Caco-2 (cell line): Measurements from ENCODE around the gene ELP2. TPM values are rescaled to one million over a fixed set of nuclear protein-coding genes. Genes with fewer than 3 reads are reported as not detected.

Source experiments
- BruUV-seq: library from RNA; stranded (reverse); fragments of 400-500 nt; replicated peaks from 2 replicates; lab custom pipeline; 2021; lab: Mats Ljungman, UMichigan
- CTCF ChIA-PET: fragments of 300-600 bp; sonication (Branson Sonifier 250); formaldehyde crosslinking; loops from one replicate; lab custom pipeline; 2022; ENCODE audit warnings: antibody characterized with exemption; lab: Charles Lee
- POLR2A ChIA-PET: fragments of 300-600 bp; sonication (Branson Sonifier 250); formaldehyde crosslinking; loops from one replicate; lab custom pipeline; 2022; ENCODE audit warnings: antibody characterized with exemption; lab: Charles Lee
- DNase-seq, 2 experiments: peaks; one replicate each; pipeline versions ENCODE4 v3.0.0 to v3.0.0-alpha.2; 2020 to 2022
- H3K27me3 ChIP-seq: replicated peaks from 2 replicates; pipeline ENCODE4 v1.6.0; 2011; ENCODE audit warnings: low read length; ENCODE audit not compliant: control insufficient read depth, insufficient read depth
- H3K36me3 ChIP-seq: 2 replicates; pipeline ENCODE4 v1.5.1; 2011; ENCODE audit warnings: low read length; ENCODE audit not compliant: control insufficient read depth, insufficient read depth
- H3K4me1 ChIP-seq: fragments of 250-450 bp; sonication (Bioruptor Pico); 2 replicates; pipeline ENCODE4 v1.5.1; 2020; ENCODE audit warnings: mild to moderate bottlenecking
- H3K4me3 ChIP-seq: 2 replicates; pipeline ENCODE4 v1.5.1; 2011; ENCODE audit warnings: low read depth, mild to moderate bottlenecking, control low read depth, low read length
- H3K9me3 ChIP-seq: fragments of 250-450 bp; sonication (Bioruptor Pico); 2 replicates; pipeline ENCODE4 v1.5.1; 2020; ENCODE audit warnings: mild to moderate bottlenecking, moderate library complexity
- H3K27ac Mint-ChIP-seq: one replicate; pipeline ENCODE4 v1.8.0; 2022; ENCODE audit warnings: mixed read lengths; ENCODE audit not compliant: unreplicated experiment
- H3K27me3 Mint-ChIP-seq: one replicate; pipeline ENCODE4 v1.8.0; 2022; ENCODE audit warnings: mixed read lengths; ENCODE audit not compliant: insufficient read depth, unreplicated experiment
- H3K36me3 Mint-ChIP-seq: one replicate; pipeline ENCODE4 v1.8.0; 2022; ENCODE audit warnings: mild to moderate bottlenecking, mixed read lengths; ENCODE audit not compliant: insufficient read depth, unreplicated experiment
- H3K4me1 Mint-ChIP-seq: one replicate; pipeline ENCODE4 v1.8.0; 2022; ENCODE audit warnings: low read depth, mixed read lengths; ENCODE audit not compliant: unreplicated experiment
- H3K4me3 Mint-ChIP-seq: one replicate; pipeline ENCODE4 v1.8.0; 2022; ENCODE audit warnings: mild to moderate bottlenecking, moderate library complexity, mixed read lengths; ENCODE audit not compliant: unreplicated experiment
- H3K9me3 Mint-ChIP-seq: one replicate; pipeline ENCODE4 v1.8.0; 2022; ENCODE audit warnings: mixed read lengths; ENCODE audit not compliant: unreplicated experiment
- intact Hi-C: fragments of 100-400 bp; cut with micrococcal nuclease; formaldehyde crosslinking; loops from one replicate; pipeline ENCODE4 v1.10.0; 2022; ENCODE audit not compliant: unreplicated experiment
- total RNA-seq: library from RNA; stranded (reverse); gene quantifications from 2 replicates; pipeline ENCODE4 v1.2.3, GENCODE V29; 2022
- TF ChIP-seq, protein P1 (sequence below), 2 experiments: fragments of 200-600 bp in 1 of 2; IDR thresholded peaks; 1 replicate in 1 of 2; 2 replicates in 1 of 2; pipeline versions ENCODE4 v1.5.1 to v1.8.0; 2011 to 2022; ENCODE audit warnings: antibody characterized with exemption in 1 of 2, control low read depth in 1 of 2, inconsistent platforms in 1 of 2, low read depth in 1 of 2, low read length in 1 of 2, mild to moderate bottlenecking in 1 of 2, moderate library complexity in 1 of 2; ENCODE audit not compliant: insufficient read depth in 1 of 2, severe bottlenecking in 1 of 2, unreplicated experiment in 1 of 2

ELP2 gene
- total RNA-seq, 1 experiment from 2014 or later, result 45.9 TPM

DNA sequence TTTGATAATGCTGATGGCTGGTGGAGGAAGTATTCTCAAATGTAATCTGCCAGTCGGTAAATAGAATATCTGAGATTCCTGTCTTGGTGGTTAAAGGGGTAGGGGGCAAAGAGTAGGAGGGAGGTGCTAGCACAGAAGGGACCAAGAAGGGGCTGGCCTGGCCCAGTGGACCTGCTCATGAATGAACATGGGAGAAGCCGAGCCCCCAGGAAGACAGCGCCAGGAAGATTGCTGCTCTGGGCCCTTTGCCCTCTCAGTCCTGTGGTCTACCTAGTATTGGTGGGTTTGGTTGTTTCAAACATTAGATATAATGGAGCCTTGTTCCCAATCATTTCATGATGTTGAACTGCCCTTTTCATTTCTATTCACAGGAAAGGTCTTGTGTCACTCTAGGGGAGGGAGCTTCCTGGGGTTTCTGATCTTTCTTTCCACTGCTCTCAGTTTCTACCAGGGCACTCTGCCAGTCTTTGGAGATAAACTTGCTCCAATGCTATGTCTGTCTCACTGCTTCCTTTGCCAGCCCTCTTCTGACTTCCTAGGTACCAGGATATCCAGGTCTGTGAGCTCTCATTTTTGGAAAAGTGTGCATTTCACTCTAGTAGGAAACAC, 52.3 kb downstream of the ELP2 start:
- peaks cover 6% of the 10 kb centered on the region for H3K4me1 Mint-ChIP-seq
- CTCF ChIA-PET, result no interaction called here
- POLR2A ChIA-PET, result no interaction called here
- Histone ChIP-seq H3K4me3 (no peak overlapping the region), H3K27me3 (no peaks in the 10 kb centered on the region), H3K4me1 (no peaks in the 10 kb centered on the region), H3K36me3 (no peaks in the 10 kb centered on the region), H3K9me3 (no peaks in the 10 kb centered on the region)
- H3K9me3 Mint-ChIP-seq, result no peaks in the 10 kb centered on the region
- intact Hi-C loops, result no loop called here
- no peak for DNase-seq
- no peaks in the 10 kb centered on the region for H3K27me3 Mint-ChIP-seq
- peaks cover 6% of the 10 kb centered on the region for H3K36me3 Mint-ChIP-seq
- TF ChIP-seq, protein P1, sequence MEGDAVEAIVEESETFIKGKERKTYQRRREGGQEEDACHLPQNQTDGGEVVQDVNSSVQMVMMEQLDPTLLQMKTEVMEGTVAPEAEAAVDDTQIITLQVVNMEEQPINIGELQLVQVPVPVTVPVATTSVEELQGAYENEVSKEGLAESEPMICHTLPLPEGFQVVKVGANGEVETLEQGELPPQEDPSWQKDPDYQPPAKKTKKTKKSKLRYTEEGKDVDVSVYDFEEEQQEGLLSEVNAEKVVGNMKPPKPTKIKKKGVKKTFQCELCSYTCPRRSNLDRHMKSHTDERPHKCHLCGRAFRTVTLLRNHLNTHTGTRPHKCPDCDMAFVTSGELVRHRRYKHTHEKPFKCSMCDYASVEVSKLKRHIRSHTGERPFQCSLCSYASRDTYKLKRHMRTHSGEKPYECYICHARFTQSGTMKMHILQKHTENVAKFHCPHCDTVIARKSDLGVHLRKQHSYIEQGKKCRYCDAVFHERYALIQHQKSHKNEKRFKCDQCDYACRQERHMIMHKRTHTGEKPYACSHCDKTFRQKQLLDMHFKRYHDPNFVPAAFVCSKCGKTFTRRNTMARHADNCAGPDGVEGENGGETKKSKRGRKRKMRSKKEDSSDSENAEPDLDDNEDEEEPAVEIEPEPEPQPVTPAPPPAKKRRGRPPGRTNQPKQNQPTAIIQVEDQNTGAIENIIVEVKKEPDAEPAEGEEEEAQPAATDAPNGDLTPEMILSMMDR (IDR thresholded peaks at IDR 0.05; ENCODE audit: insufficient read depth in 1 of 2, low read depth in 1 of 2, low read length in 1 of 2, severe bottlenecking in 1 of 2, unreplicated experiment in 1 of 2), result no peak
- no peak overlapping the region for H3K27ac Mint-ChIP-seq
- H3K4me3 Mint-ChIP-seq, result no peak overlapping the region
- BruUV-seq, result no TSS peak

DNA sequence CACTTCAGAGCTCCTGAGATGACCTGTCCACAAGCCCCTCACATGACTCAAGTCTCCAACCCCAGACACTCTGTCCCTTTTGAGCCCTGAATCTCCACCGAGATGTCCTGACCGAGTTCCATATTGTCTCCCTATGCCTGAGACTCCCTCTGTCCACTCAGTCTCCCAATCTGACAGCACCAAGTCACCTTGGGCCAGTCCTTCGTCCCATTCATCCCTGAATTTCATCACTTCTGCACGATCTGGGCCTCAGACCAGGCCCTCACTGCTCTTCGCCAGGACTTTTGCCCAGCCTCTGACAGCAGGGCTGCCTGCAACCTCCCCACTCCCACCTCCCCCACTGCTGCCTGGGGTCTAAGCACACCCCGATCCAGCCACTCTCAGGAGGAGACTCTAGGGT, 53.3 kb downstream of the ELP2 start:
- DNase-seq, result no peak
- intact Hi-C loops, result no loop called here
- Mint-ChIP-seq H3K27me3 (no peaks in the 10 kb centered on the region), H3K36me3 (no peaks in the 10 kb centered on the region), H3K9me3 (no peaks in the 10 kb centered on the region), H3K27ac (no peak overlapping the region), H3K4me3 (no peak overlapping the region), H3K4me1 (no peaks in the 10 kb centered on the region)
- BruUV-seq, result no TSS peak
- no peaks in the 10 kb centered on the region for H3K27me3 ChIP-seq
- CTCF ChIA-PET, result no interaction called here
- no peak overlapping the region for H3K4me3 ChIP-seq
- H3K36me3 ChIP-seq, result no peaks in the 10 kb centered on the region
- POLR2A ChIA-PET, result no interaction called here
- H3K9me3 ChIP-seq, result no peaks in the 10 kb centered on the region
- no peaks in the 10 kb centered on the region for H3K4me1 ChIP-seq
- TF ChIP-seq, protein P1 (IDR thresholded peaks at IDR 0.05; ENCODE audit: insufficient read depth in 1 of 2, low read depth in 1 of 2, low read length in 1 of 2, severe bottlenecking in 1 of 2, unreplicated experiment in 1 of 2), result no peak

DNA sequence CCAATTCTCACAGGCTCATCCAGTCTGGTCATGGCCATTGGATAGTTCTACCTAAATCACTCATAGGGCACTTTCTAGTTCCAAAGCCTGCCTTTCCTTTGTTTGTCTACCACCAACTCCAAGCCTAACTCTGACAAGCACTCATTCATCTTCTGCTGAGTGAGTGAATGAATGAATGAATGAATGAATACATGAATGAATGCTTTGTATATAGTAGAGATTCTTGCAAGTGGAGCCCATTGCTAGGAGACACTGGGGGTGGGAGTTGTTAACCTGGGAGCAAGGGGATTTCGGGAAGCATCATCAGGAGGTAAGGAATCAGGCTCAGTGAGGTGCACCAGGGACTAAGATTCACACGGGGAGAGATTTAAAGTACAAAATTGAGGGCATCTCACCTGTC, 54.3 kb downstream of the ELP2 start:
- no peak for DNase-seq
- no peak overlapping the region for H3K4me3 ChIP-seq
- H3K4me3 Mint-ChIP-seq, result no peak overlapping the region
- peaks cover 7% of the 10 kb centered on the region for H3K4me1 Mint-ChIP-seq
- H3K36me3 Mint-ChIP-seq, result no peaks in the 10 kb centered on the region
- TF ChIP-seq, protein P1 (IDR thresholded peaks at IDR 0.05; ENCODE audit: insufficient read depth in 1 of 2, low read depth in 1 of 2, low read length in 1 of 2, severe bottlenecking in 1 of 2, unreplicated experiment in 1 of 2), result no peak
- H3K36me3 ChIP-seq, result no peaks in the 10 kb centered on the region
- no peaks in the 10 kb centered on the region for H3K9me3 ChIP-seq
- H3K27ac Mint-ChIP-seq, result no peak overlapping the region
- BruUV-seq, result no TSS peak
- intact Hi-C loops, result no loop called here
- no peaks in the 10 kb centered on the region for H3K27me3 ChIP-seq
- H3K4me1 ChIP-seq, result 0 out of 2 replicates have a peak, but pooled peaks cover 5% of the 10 kb centered on the region
- CTCF ChIA-PET, result no interaction called here
- no peaks in the 10 kb centered on the region for H3K9me3 Mint-ChIP-seq
- POLR2A ChIA-PET, result no interaction called here
- H3K27me3 Mint-ChIP-seq, result no peaks in the 10 kb centered on the region
